HG02610 (cell line): ENCODE data around the gene IL3.

Experiments used
- ATAC-seq: cut with Tn5 transposase; IDR thresholded peaks from one replicate; pipeline ENCODE4 v1.9.1; 2021; ENCODE audit warnings: mild to moderate bottlenecking, moderate library complexity; ENCODE audit not compliant: unreplicated experiment

IL3 gene

GRCh38 chr5:132025403-132025971 lies 35.0 kb upstream of the IL3 start:
- ATAC-seq: no peak

GRCh38 chr5:132026516-132027008 lies 33.9 kb upstream of the IL3 start:
- ATAC-seq: no peak

GRCh38 chr5:132027027-132027426 lies 33.4 kb upstream of the IL3 start:
- ATAC-seq: peak; percentile 43

GRCh38 chr5:132029609-132030330 lies 30.7 kb upstream of the IL3 start:
- no peak for ATAC-seq

GRCh38 chr5:132030610-132031009 lies 29.8 kb upstream of the IL3 start:
- no peak for ATAC-seq

- no peak for ATAC-seq
Measured at GRCh38 chr5:132032196-132032595, 28.3 kb upstream of the IL3 start.

- no peak for ATAC-seq
Measured at GRCh38 chr5:132033122-132033521, 27.3 kb upstream of the IL3 start.

- ATAC-seq: no peak
Measured at GRCh38 chr5:132037353-132037752, 23.1 kb upstream of the IL3 start.

- no peak for ATAC-seq
Measured at GRCh38 chr5:132044207-132044606, 16.2 kb upstream of the IL3 start.

- ATAC-seq: no peak
Measured at GRCh38 chr5:132046880-132047299, 13.6 kb upstream of the IL3 start.

GRCh38 chr5:132049093-132049492 lies 11.4 kb upstream of the IL3 start:
- no peak for ATAC-seq

GRCh38 chr5:132049559-132049958 lies 10.9 kb upstream of the IL3 start:
- ATAC-seq: no peak

GRCh38 chr5:132050136-132050535 lies 10.3 kb upstream of the IL3 start:
- ATAC-seq: no peak

GRCh38 chr5:132050661-132051552 lies 9.5 kb upstream of the IL3 start:
- no peak for ATAC-seq

- no peak for ATAC-seq
Measured at GRCh38 chr5:132052520-132052919, 7.9 kb upstream of the IL3 start.

- ATAC-seq: no peak
Measured at GRCh38 chr5:132053483-132053882, 7.0 kb upstream of the IL3 start.

- ATAC-seq: no peak
Measured at GRCh38 chr5:132054031-132054696, 6.3 kb upstream of the IL3 start.

- no peak for ATAC-seq
Measured at GRCh38 chr5:132054697-132055440, 5.6 kb upstream of the IL3 start.

GRCh38 chr5:132055441-132055807 lies 5.0 kb upstream of the IL3 start:
- ATAC-seq: no peak

- ATAC-seq: no peak
Measured at GRCh38 chr5:132055808-132056609, 4.4 kb upstream of the IL3 start.
